Ascending aorta (tissue), 2 donors: ENCODE measurements around the gene LCE1D. TPM values are rescaled to one million over a fixed set of nuclear protein-coding genes. Genes with fewer than 3 reads are reported as not detected.

Experiments used
- DNase-seq, 2 donors: peaks; one replicate each; pipeline ENCODE4 v3.0.0-alpha.2; 2019; ENCODE audit warnings: low spot score in 2 of 2
- H3K27ac ChIP-seq, 2 donors: fragments of 200-600 bp; sonication (generic); one replicate each; pipeline ENCODE4 v1.5.1; 2016 to 2017; ENCODE audit warnings: mild to moderate bottlenecking in 1 of 2
- H3K27me3 ChIP-seq: fragments of 200-600 bp; sonication (generic); one replicate; pipeline ENCODE4 v1.5.1; 2017
- H3K36me3 ChIP-seq, 2 donors: fragments of 200-600 bp; sonication (generic); one replicate each; pipeline ENCODE4 v1.5.1; 2016
- H3K4me1 ChIP-seq, 2 donors: fragments of 200-600 bp; sonication (generic); one replicate each; pipeline ENCODE4 v1.5.1; 2016 to 2017; ENCODE audit warnings: mild to moderate bottlenecking in 1 of 2
- H3K4me3 ChIP-seq, 2 donors: fragments of 200-600 bp; sonication (generic); one replicate each; pipeline ENCODE4 v1.5.1; 2016 to 2017; ENCODE audit warnings: mild to moderate bottlenecking in 1 of 2
- H3K9me3 ChIP-seq, 2 donors: fragments of 200-600 bp; sonication (generic); one replicate each; pipeline ENCODE4 v1.5.1; 2016
- CTCF ChIP-seq, 3 experiments: fragments of 200-600 bp in 2 of 3; fragments of 450-650 bp in 1 of 3; sonication (generic) in 2 of 3; IDR thresholded peaks; one replicate each; pipeline ENCODE4 v1.5.1; 2016 to 2019; ENCODE audit warnings: antibody characterized with exemption in 3 of 3, mild to moderate bottlenecking in 1 of 3, moderate library complexity in 1 of 3
- intact Hi-C: fragments of 100-400 bp; cut with DNase I; formaldehyde crosslinking; loops from one replicate; pipeline ENCODE4 v1.15.1; 2023
- total RNA-seq: library from RNA; depleted of rRNA; stranded (reverse); fragments of >200 nt; gene quantifications from one replicate; pipeline ENCODE4 v1.1.0, GENCODE V29; 2016

LCE1D gene
- total RNA-seq, 1 donor from 2014 or later, result not detected

- Histone ChIP-seq H3K4me3 (no peak overlapping the region), H3K4me1 (no peaks in the 10 kb centered on the region), H3K9me3 (no peaks in the 10 kb centered on the region), H3K27ac (no peak overlapping the region), H3K36me3 (no peaks in the 10 kb centered on the region), H3K27me3 (no peaks in the 10 kb centered on the region)
- DNase-seq, result no peak
- no peak for TF ChIP-seq CTCF (IDR thresholded peaks at IDR 0.05)
- intact Hi-C loops, result no loop called here
Observed at GRCh38 chr1:152770411-152770810, 26.1 kb upstream of the LCE1D start.

GRCh38 chr1:152774875-152775274 lies 21.6 kb upstream of the LCE1D start, which contains the start of gene LCE1F:
LCE1F (plus strand) TSS chr1:152775140; CDS start chr1:152776372, 1,232 bp downstream.
- H3K4me1 ChIP-seq, result no peaks in the 10 kb centered on the region
- DNase-seq, result no peak
- H3K27ac ChIP-seq, result no peak within 1 kb of the TSS
- H3K4me3 ChIP-seq, result no peak within 1 kb of the TSS
- no peak for TF ChIP-seq CTCF (IDR thresholded peaks at IDR 0.05)
- H3K27me3 ChIP-seq, result no peaks in the 10 kb centered on the region
- no peaks in the 10 kb centered on the region for H3K36me3 ChIP-seq
- H3K9me3 ChIP-seq, result no peaks in the 10 kb centered on the region
- intact Hi-C loops, result no loop called here

- Histone ChIP-seq H3K36me3 (no peaks in the 10 kb centered on the region), H3K4me3 (no peak overlapping the region), H3K27ac (no peak overlapping the region), H3K9me3 (no peaks in the 10 kb centered on the region), H3K27me3 (no peaks in the 10 kb centered on the region), H3K4me1 (no peaks in the 10 kb centered on the region)
- intact Hi-C loops, result no loop called here
- no peak for TF ChIP-seq CTCF (IDR thresholded peaks at IDR 0.05)
- no peak for DNase-seq
Observed at GRCh38 chr1:152776361-152776760, 20.2 kb upstream of the LCE1D start.

GRCh38 chr1:152777510-152778137 lies 18.9 kb upstream of the LCE1D start:
- Histone ChIP-seq H3K9me3 (no peaks in the 10 kb centered on the region), H3K27me3 (no peaks in the 10 kb centered on the region), H3K27ac (no peak overlapping the region), H3K36me3 (no peaks in the 10 kb centered on the region), H3K4me1 (no peaks in the 10 kb centered on the region), H3K4me3 (no peak overlapping the region)
- TF ChIP-seq CTCF (IDR thresholded peaks at IDR 0.05), result no peak
- no peak for DNase-seq
- intact Hi-C loops, result no loop called here

GRCh38 chr1:152783095-152783494 lies 13.4 kb upstream of the LCE1D start:
- Histone ChIP-seq H3K4me1 (no peaks in the 10 kb centered on the region), H3K27ac (no peak overlapping the region), H3K4me3 (no peak overlapping the region), H3K36me3 (no peaks in the 10 kb centered on the region), H3K9me3 (no peaks in the 10 kb centered on the region), H3K27me3 (no peaks in the 10 kb centered on the region)
- intact Hi-C loops, result no loop called here
- no peak for TF ChIP-seq CTCF (IDR thresholded peaks at IDR 0.05)
- no peak for DNase-seq

GRCh38 chr1:152786077-152786476 lies 10.4 kb upstream of the LCE1D start, which contains the start of gene LCE1E:
LCE1E (plus strand) TSS chr1:152786257; CDS start chr1:152787300, 1,043 bp downstream.
- H3K9me3 ChIP-seq, result no peaks in the 10 kb centered on the region
- no peaks in the 10 kb centered on the region for H3K36me3 ChIP-seq
- intact Hi-C loops, result no loop called here
- no peaks in the 10 kb centered on the region for H3K27me3 ChIP-seq
- no peaks in the 10 kb centered on the region for H3K4me1 ChIP-seq
- no peak within 1 kb of the TSS for H3K27ac ChIP-seq
- no peak for TF ChIP-seq CTCF (IDR thresholded peaks at IDR 0.05)
- DNase-seq, result no peak
- H3K4me3 ChIP-seq, result no peak within 1 kb of the TSS
